PC-9 (cell line): Measurements from ENCODE around the gene CUL1. TPM values are rescaled to one million over a fixed set of nuclear protein-coding genes. Genes with fewer than 3 reads are reported as not detected.

Source experiments
- BruUV-seq: library from RNA; stranded (reverse); fragments of 400-500 nt; replicated peaks from 2 replicates; lab custom pipeline; 2021; lab: Mats Ljungman, UMichigan
- CTCF ChIA-PET: fragments of 300-600 bp; sonication (Branson Sonifier 250); formaldehyde crosslinking; loops from one replicate; lab custom pipeline; 2022; ENCODE audit warnings: antibody characterized with exemption; lab: Charles Lee
- POLR2A ChIA-PET: fragments of 300-600 bp; sonication (Branson Sonifier 250); formaldehyde crosslinking; loops from one replicate; lab custom pipeline; 2022; ENCODE audit warnings: antibody characterized with exemption; ENCODE audit not compliant: unreplicated experiment; lab: Charles Lee
- DNase-seq, 2 experiments: peaks; one replicate each; pipeline versions ENCODE4 v3.0.0 to v3.0.0-alpha.2; 2015 to 2022; ENCODE audit warnings: mixed read lengths in 1 of 2
- H2AFZ ChIP-seq: fragments of 200-600 bp; sonication (generic); 2 replicates; pipeline ENCODE4 v1.8.1; 2017; ENCODE audit warnings: antibody characterized with exemption
- H3F3A ChIP-seq: fragments of 200-600 bp; sonication (generic); 2 replicates; pipeline ENCODE4 v1.8.1; 2017; ENCODE audit warnings: antibody characterized with exemption, mild to moderate bottlenecking, low read depth; ENCODE audit not compliant: insufficient read depth
- H3K27ac ChIP-seq: fragments of 200-600 bp; sonication (generic); 2 replicates; pipeline ENCODE4 v1.6.1; 2016; ENCODE audit warnings: mixed run types
- H3K27me3 ChIP-seq: fragments of 200-600 bp; sonication (generic); 2 replicates; pipeline ENCODE4 v1.6.1; 2016; ENCODE audit warnings: low read depth, mixed run types; ENCODE audit not compliant: insufficient read depth
- H3K36me3 ChIP-seq: fragments of 200-600 bp; sonication (generic); 2 replicates; pipeline ENCODE4 v1.6.1; 2016; ENCODE audit warnings: low read depth, mixed run types
- H3K4me1 ChIP-seq: fragments of 200-600 bp; sonication (generic); replicated peaks from 2 replicates; pipeline ENCODE4 v1.6.1; 2016; ENCODE audit warnings: mixed run types; ENCODE audit not compliant: insufficient read depth
- H3K4me2 ChIP-seq: fragments of 200-600 bp; sonication (generic); 2 replicates; pipeline ENCODE4 v1.6.1; 2017; ENCODE audit warnings: mixed run types
- H3K4me3 ChIP-seq: fragments of 200-600 bp; sonication (generic); 2 replicates; pipeline ENCODE4 v1.6.1; 2016; ENCODE audit warnings: mixed run types
- H3K79me2 ChIP-seq: fragments of 200-600 bp; sonication (generic); 2 replicates; pipeline ENCODE4 v1.6.1; 2017; ENCODE audit warnings: low read depth, mixed run types
- H3K9me2 ChIP-seq: fragments of 200-600 bp; sonication (generic); 2 replicates; pipeline ENCODE4 v1.8.1; 2017; ENCODE audit warnings: mild to moderate bottlenecking; ENCODE audit not compliant: insufficient read depth
- H3K9me3 ChIP-seq: fragments of 200-600 bp; sonication (generic); 2 replicates; pipeline ENCODE4 v1.8.1; 2016; ENCODE audit warnings: low read depth; ENCODE audit not compliant: insufficient read depth
- H4K20me1 ChIP-seq: fragments of 200-600 bp; sonication (generic); 2 replicates; pipeline ENCODE4 v1.8.1; 2017; ENCODE audit not compliant: insufficient read depth
- EZH2 ChIP-seq: fragments of 200-600 bp; sonication (generic); IDR thresholded peaks from 2 replicates; pipeline ENCODE4 v1.8.0; 2017; ENCODE audit warnings: antibody characterized with exemption, low read depth
- intact Hi-C: fragments of 100-400 bp; cut with micrococcal nuclease; formaldehyde crosslinking; loops from one replicate; pipeline ENCODE4 v1.10.0; 2022; ENCODE audit not compliant: unreplicated experiment
- total RNA-seq: library from RNA; stranded (reverse); gene quantifications from 2 replicates; pipeline ENCODE4 v1.2.3, GENCODE V29; 2021
- TF ChIP-seq, protein P1 (sequence below): fragments of 200-600 bp; sonication (generic); conservative IDR thresholded peaks from 2 replicates; pipeline ENCODE4 v1.6.1; 2017; ENCODE audit warnings: mixed run types, antibody characterized with exemption, mild to moderate bottlenecking, moderate library complexity

The CUL1 gene
- total RNA-seq, 1 experiment from 2014 or later, result 78.3 TPM

DNA sequence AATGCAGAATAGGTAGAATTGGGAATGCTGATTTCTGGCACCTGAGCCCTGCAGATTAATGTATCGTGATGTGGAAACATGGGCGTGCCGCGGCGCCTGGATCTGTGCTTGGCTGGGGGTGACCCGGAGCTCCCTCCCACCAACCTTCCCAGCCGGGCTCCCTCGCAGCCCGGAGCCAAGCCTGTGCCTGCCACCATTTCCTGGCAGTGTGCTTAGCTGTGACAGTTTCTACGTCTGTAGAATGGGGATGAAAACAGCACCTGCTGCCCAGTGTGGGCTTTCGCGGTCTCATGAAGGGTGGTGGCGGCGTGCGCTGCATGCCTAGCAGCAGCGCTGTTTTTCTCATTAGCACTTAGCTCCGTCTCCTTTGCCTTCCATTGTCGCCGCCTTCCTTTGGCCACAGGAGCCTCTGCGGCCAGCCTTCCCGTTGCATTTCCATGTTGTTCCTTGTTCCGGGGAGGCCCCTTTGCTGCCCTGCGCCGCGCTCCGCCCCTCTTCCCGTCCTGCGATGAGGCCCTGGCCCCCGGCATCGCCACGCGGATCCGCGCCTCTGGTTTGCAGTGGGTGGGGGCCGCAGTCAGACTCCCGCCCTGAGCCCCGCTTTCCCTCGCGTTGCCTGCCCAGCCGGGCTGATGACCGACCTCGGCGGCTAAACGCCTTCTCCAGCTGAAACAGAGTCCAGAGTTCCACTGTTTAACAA is 84.2 kb downstream of the CUL1 start:
- Histone ChIP-seq H3K4me3 (no peak overlapping the region), H4K20me1 (peaks cover 8% of the 10 kb centered on the region; the same call in 1 of the 2 replicates), H3K27me3 (no peaks in the 10 kb centered on the region), H3K9me2 (no peaks in the 10 kb centered on the region), H2AFZ (no peak overlapping the region), H3K36me3 (0 out of 2 replicates have a peak, but pooled peaks cover 25% of the 10 kb centered on the region), H3K9me3 (no peaks in the 10 kb centered on the region), H3K27ac (no peak overlapping the region), H3K4me2 (no peak overlapping the region), H3K79me2 (no peaks in the 10 kb centered on the region), H3F3A (no peaks in the 10 kb centered on the region), H3K4me1 (no peaks in the 10 kb centered on the region)
- CTCF ChIA-PET, result no interaction called here
- intact Hi-C loops, result no loop called here
- POLR2A ChIA-PET, result no interaction called here
- DNase-seq, result no peak
- TF ChIP-seq, protein P1, sequence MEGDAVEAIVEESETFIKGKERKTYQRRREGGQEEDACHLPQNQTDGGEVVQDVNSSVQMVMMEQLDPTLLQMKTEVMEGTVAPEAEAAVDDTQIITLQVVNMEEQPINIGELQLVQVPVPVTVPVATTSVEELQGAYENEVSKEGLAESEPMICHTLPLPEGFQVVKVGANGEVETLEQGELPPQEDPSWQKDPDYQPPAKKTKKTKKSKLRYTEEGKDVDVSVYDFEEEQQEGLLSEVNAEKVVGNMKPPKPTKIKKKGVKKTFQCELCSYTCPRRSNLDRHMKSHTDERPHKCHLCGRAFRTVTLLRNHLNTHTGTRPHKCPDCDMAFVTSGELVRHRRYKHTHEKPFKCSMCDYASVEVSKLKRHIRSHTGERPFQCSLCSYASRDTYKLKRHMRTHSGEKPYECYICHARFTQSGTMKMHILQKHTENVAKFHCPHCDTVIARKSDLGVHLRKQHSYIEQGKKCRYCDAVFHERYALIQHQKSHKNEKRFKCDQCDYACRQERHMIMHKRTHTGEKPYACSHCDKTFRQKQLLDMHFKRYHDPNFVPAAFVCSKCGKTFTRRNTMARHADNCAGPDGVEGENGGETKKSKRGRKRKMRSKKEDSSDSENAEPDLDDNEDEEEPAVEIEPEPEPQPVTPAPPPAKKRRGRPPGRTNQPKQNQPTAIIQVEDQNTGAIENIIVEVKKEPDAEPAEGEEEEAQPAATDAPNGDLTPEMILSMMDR, result no peak
- no peak for TF ChIP-seq EZH2
- no TSS peak for BruUV-seq

DNA sequence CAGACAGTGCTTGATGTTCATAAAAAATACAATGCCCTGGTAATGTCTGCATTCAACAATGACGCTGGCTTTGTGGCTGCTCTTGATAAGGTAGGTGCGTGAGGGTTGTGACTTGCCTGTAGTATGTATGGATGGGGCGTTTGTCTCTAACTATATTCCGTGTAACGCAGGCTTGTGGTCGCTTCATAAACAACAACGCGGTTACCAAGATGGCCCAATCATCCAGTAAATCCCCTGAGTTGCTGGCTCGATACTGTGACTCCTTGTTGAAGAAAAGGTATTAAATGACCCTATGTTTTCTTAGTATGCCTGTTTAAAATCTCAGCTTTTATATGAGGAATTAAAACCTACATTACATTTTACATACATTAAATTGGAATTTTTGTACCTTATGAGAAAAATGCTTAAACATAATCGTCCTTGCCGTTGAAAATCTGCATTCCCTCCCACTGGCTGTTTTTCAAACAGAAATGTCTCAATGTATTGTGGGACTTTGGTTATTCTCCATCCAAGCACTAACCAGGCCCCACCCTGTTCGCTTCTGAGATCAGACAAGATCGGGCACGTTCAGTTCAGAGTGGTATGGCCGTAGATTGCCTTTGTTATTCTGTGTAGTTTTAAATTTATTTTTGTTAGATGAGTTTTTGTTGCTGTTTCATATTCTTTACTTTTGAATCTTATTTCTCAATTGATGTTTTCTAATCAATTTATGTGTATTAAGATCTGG is 85.3 kb downstream of the CUL1 start:
- Histone ChIP-seq H3K27me3 (no peaks in the 10 kb centered on the region), H3K79me2 (no peaks in the 10 kb centered on the region), H3K4me3 (no peak overlapping the region), H2AFZ (no peak overlapping the region), H3K9me3 (no peaks in the 10 kb centered on the region), H3K4me1 (no peaks in the 10 kb centered on the region), H4K20me1 (peaks cover 8% of the 10 kb centered on the region; the same call in 1 of the 2 replicates), H3K4me2 (no peak overlapping the region), H3K9me2 (no peaks in the 10 kb centered on the region), H3K36me3 (peaks cover 29% of the 10 kb centered on the region; the same call in 1 of the 2 replicates), H3F3A (no peaks in the 10 kb centered on the region; the same call in 1 of the 2 replicates), H3K27ac (no peak overlapping the region)
- DNase-seq, result no peak
- no TSS peak for BruUV-seq
- CTCF ChIA-PET, result no interaction called here
- no peak for TF ChIP-seq EZH2
- TF ChIP-seq, protein P1, result no peak
- intact Hi-C loops, result no loop called here
- POLR2A ChIA-PET, result no interaction called here

DNA sequence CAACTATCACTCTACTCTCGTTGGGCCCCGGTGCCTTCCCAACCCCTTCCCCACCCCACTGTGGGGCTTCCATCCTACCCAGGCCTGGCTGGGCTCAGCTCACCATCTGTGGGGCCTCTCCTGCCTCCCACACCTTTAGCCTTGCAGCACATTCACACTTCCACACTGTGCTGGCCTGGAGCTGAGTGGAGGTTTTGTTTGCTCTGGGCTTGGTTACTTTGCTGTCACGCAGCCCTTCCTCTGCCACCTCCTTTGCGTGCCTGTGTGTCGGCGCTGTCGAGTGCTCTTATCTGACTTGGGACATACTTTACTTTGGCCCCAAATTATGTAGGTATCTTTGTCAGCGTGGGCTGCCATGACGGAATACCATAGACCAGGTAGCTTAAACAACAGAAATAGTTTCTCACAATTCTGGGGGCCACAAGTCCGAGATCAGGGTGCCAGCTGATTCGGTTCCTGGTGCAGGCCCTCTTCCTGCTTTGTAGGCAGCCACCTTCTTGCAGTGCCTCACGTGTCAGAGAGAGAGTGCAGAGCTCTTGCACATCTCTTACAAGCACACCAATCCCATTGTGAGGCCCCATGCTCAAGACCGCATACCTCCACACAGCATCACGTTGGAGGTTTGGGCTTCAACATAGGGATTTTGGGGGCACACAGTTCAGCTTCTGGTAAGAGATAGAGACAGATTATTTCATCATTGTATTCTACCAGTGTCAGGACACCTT is 89.0 kb downstream of the CUL1 start:
- Histone ChIP-seq H3F3A (no peaks in the 10 kb centered on the region; the same call in 1 of the 2 replicates), H3K4me2 (no peak overlapping the region), H3K9me2 (no peaks in the 10 kb centered on the region), H4K20me1 (peaks cover under 1% of the 10 kb centered on the region; the same call in 1 of the 2 replicates), H3K27me3 (no peaks in the 10 kb centered on the region), H3K27ac (no peak overlapping the region), H3K36me3 (peaks cover 50% of the 10 kb centered on the region), H3K9me3 (no peaks in the 10 kb centered on the region), H3K4me3 (no peak overlapping the region), H2AFZ (no peak overlapping the region), H3K4me1 (no peaks in the 10 kb centered on the region), H3K79me2 (no peaks in the 10 kb centered on the region)
- POLR2A ChIA-PET, result interaction anchor here (0.6 kb wide), 1 partner anchor 20 kb away, joined by 14 read pairs; no protein-coding TSS in a partner anchor
- CTCF ChIA-PET, result no interaction called here
- DNase-seq, result no peak
- no TSS peak for BruUV-seq
- intact Hi-C loops, result no loop called here
- TF ChIP-seq EZH2, result no peak
- TF ChIP-seq, protein P1, result no peak
